ENCODE data around the gene ZNF526.

The ZNF526 gene

GRCh38 chr19:42197375-42197817, 22.7 kb upstream of the ZNF526 start:
- no peak for DNase-seq

DNA sequence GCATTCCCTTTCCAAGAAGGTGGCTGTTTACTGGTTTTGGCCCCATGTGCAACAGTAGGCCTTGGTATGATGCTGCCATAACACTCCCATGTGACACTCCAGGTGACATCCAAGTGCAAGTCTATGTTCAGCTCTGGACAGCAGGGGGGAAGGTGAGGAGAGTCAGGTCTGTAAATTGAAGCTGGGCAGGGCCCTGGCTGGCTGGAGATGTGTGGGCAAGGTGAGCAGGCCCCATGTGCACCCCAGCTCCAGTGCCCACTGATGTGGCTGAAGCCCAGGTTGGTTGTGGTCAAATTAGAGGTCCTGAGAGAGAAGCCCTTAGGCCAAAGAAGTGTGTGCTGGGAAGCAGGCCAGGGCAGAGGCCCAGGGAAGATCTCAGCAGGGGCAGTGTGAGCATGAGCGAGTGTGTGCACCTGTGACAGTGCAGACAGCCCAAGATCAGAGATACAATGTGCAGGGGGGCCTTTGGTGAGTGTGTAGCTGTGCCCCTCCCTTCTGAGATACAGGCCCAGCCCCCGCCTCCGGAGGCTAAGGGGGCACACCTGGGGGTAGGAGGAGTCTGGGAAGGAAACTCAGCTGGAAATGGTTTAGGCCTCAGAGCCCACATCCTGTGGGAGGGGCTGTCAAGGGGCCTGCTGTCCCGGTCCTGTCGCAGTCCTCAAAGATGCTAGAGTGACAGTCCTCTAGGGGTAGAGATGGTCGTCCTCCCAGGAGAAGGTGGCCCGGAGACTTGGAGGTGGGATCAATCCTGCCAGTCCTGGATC, 21.3 kb upstream of the ZNF526 start:
- DNase-seq = no peak

DNA sequence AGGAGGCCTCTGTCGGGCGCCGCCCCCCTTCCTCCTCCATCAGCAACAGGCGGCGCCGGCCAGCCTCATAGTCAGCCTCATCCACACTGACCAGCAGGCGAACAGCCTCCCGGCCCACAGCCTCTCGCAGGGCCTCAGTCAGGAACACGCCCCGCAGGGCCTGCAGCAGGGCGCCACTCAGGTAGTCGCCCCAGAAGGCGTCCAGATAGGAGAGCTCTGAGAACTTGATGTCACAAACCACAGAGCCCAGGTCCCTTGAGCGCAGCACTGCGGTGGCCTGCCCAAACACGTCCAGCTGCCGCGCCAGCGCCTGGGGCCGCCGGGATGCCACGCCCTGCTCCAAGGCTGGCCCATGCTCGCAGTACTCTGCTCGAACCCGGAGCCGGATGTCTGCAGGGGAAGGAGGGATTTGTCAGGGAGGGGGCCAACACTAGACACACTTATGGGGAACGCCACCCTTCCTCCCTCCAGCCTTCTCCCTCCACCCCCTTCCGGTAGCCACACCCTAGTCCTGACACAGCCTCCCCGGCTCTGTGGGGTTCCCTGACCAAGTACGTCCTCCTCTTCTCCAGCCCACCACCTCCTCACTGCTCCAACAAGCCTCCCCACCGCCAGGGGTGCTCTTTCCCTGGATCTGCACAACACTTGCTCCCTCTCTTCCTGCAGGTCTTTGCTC, 20.5 kb upstream of the ZNF526 start:
- no peak for DNase-seq

- no peak for DNase-seq
These were observed 19.9 kb upstream of the ZNF526 start for GRCh38 chr19:42200116-42200715.

DNA sequence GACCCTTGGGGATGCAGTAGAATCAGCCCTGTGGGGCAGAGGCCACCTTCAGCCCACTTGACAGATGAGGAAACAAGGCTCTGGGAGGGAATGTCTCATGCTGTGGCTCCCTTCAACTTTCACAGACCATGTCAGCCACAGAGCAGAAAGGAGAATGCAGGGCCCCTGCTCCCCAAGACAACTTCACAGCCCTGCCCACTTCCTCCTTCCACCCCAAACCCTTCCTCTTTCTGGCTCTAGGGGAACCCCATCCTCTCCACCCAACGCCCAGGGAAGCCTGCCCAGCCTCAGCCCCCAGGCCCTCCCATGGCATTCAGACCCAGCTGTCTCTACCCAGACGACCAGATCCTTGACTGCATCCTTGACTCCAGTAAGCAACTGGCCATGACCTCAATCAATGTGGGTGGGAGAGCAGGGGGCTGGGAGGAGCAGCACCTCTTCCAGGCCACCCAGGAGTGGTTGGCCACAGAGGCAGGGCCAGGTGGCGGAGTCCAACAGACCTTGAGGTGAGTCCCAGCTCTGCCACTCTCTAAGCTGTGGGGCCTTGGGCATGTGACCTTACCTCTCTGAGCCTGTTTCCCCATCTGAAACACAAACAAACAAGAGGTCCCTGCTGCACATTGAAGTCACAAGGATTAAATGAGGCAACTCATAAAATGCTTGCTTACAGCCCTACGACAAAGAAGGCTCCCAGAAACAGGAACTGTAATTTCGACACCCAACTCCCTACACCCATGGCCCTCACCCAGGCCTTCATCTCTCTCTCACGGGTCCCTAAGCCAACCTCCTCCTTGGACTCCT, 18.4 kb upstream of the ZNF526 start:
- DNase-seq = no peak

- DNase-seq = no peak
These were observed 17.7 kb upstream of the ZNF526 start for GRCh38 chr19:42202290-42202880.

DNA sequence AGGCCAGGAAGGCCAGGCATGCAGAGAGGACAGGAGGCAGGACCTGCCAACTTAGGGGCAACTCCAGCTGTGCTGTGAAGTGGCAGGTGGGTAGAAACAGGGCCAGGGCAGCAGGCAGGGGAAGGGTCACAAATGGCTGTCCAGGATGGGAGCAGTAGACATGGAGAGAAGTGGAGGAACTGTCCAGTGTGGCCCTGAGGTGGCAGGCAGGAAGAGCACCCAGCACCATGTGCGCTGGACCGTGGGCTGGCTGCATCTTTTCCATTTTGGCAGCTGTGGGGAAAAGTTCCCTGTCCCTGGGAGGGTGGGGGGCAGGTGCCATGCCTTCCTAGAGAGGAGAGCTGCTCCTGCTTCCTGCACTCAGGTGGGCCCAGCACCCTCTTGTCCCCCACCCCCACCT, 16.4 kb upstream of the ZNF526 start:
- DNase-seq = no peak

GRCh38 chr19:42204664-42205063, 15.4 kb upstream of the ZNF526 start:
- DNase-seq = no peak

DNA sequence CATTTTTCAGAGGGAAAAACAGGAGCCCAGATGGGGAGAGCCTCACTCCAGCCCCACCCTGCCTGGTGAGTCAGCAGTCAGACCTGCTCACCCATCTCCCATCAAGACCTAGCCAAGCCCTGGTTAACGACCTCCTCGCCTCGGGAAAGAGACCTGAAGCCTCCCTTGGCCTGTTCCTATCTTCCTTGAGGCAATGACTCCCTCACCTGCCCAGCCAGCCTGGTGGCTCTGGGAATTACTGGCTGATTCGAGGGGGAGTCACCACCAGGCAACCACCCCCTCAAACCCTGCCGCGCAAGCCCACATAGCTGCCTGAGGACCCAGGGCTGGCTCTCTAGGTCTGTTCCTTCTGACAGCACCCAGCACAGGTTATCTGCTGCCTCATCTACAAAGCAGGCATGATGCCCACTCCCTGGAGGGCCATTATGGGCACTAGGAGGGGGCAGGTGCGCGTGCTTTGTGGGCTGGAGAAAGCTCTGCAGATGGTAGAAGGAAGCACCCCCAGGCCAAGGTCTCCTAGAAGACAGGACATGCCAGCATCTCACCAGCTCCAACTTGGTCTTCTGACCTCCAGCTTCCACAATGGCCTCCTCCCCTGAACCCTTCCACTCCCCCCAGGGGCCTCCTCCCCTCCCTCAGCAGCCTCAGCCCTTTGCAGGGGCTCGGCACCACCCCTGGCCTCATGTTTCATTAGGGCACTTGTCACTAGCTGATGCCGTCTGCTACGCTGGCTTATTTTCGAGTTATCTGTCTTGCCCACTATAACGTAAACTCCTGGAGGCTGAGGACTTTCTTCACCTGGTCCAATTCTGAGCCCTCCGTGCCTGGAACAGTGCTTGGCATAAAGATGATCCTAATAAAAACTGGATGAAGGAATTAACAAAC, 13.0 kb upstream of the ZNF526 start:
- no peak for DNase-seq

- no peak for DNase-seq
These were observed 12.3 kb upstream of the ZNF526 start for GRCh38 chr19:42207767-42208271.

DNA sequence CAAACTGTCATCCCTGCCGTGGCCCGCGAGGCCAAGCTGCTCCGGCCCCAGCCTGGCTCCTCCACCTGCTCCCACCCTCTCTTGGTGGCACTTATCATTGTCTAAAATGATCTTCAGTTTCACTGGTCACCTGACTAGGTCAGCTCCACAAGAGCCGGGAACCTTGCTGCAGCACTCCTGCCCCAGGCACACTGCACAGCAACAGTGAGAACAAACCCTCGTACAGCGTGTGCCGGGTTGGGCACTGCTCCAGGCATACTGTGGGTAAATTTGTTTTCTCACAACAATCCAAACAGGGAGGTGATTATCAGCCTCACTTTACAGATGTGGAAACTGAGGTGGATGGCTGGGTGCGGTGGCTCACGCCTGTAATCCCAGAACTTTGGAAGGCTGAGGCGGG, 11.5 kb upstream of the ZNF526 start:
- DNase-seq = no peak

- no peak for DNase-seq
These were observed 7.2 kb upstream of the ZNF526 start for GRCh38 chr19:42212886-42213285.

- no peak for DNase-seq
These were observed 5.2 kb upstream of the ZNF526 start for GRCh38 chr19:42214810-42215485.

DNA sequence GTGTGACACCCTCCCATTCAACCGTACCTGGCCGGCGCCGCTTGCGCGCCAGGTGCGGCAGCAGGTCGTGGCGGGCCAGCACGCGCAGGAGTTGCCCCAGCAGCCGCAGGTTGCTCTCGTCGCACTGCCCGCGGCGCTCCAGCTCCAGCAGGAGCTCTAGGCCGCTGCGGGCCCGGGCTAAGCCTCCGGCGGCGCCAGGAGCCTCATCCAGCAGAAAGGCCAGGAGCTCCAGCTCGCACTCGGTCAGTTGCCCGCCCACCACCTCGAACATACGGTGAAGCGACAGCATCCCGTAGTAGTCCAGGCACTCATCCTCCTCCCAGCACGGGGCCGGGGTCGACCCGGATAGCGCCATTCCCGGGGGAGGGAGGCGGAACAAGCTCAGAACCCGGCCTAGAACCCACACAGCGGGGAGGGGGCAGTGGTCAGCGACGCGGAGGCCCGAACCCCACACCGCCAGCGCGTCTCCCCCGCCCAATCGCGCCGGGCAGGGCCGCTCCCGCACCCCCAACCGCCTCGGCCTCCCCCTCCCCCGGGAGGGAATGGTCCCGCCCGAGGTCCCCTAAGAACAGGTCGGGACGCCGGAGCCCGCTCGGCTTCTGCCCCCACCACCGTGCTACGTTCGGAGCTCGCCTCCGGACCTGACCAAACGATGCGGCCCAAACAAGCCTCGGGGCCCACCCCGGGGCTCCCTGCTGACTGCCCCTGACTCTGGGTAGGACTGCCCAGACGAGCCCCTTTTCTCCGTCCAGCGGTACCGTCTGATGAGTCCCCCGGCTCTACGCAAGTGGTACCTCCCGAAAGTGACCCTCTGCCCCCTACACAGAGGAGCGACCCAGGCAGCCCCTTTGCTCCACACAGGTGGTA, 3.2 kb upstream of the ZNF526 start:
- no peak for DNase-seq

- peak; percentile 83 for DNase-seq
These were observed 2.3 kb upstream of the ZNF526 start, which contains the start of gene DEDD2 for GRCh38 chr19:42217520-42218437. Gene DEDD2, minus strand, starts transcription at chr19:42217677. Its CDS starts 670 bp downstream, at chr19:42217007.

DNA sequence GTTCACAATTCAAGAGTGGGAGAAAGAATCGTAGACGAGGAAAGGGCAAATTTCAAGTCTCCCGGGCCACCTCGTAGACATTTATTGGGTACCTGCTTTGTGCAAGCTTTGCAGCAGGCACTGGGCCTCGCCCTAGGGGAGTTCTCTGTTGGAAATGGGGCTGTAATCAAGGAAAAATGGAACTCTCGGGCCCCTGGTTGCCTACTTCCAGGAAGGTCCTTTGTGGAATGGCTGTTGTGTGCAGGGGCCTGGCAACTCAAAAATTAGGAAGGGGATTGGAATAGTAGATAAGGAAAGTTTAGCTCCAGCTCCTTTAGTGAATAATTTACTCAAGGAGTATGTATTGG, 612 bp downstream of the ZNF526 start:
- DNase-seq = no peak

DNA sequence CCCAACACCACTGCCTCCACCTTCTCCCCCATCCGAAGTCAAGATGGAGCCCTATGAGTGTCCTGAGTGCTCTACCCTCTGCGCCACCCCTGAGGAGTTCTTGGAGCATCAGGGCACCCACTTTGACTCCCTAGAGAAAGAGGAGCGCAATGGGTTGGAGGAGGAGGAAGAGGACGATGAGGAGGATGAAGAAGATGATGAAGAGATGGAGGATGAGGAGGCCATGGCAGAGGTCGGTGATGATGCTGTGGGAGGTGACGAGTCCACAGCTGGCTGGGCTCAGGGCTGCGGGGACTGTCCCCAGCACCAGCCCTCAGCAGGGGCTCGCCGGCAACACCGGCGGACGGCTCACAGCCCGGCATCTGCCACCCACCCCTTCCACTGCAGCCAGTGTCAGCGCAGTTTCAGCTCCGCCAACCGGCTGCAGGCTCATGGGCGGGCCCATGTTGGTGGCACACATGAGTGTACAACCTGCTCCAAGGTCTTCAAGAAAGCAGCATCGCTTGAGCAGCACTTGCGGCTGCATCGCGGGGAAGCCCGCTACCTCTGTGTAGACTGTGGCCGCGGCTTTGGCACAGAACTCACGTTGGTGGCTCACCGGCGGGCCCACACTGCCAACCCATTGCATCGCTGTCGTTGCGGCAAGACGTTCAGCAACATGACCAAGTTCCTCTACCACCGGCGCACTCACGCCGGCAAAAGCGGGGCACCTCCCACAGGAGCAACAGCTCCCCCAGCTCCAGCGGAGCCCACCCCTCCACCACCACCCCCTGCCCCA, 5.0 kb downstream of the ZNF526 start:
- DNase-seq = no peak

GRCh38 chr19:42225718-42226292, 5.7 kb downstream of the ZNF526 start:
- no peak for DNase-seq
